A673 (cell line): ENCODE measurements around the gene STARD10.

Source experiments
- EZH2 ChIP-seq: fragments of 200-600 bp; sonication (generic); IDR thresholded peaks from 2 replicates; pipeline ENCODE4 v1.6.1; 2017; ENCODE audit warnings: borderline replicate concordance, low read depth, mild to moderate bottlenecking, mixed read lengths, antibody characterized with exemption, low read length; ENCODE audit not compliant: poor library complexity, severe bottlenecking
- TF ChIP-seq, protein P1 (sequence below): fragments of 300-800, 200-600 bp; sonication (generic); conservative IDR thresholded peaks from 2 replicates; pipeline ENCODE4 v1.5.1; 2017; ENCODE audit warnings: low read depth, mild to moderate bottlenecking, antibody characterized with exemption, low read length, moderate library complexity, mixed read lengths

DNA sequence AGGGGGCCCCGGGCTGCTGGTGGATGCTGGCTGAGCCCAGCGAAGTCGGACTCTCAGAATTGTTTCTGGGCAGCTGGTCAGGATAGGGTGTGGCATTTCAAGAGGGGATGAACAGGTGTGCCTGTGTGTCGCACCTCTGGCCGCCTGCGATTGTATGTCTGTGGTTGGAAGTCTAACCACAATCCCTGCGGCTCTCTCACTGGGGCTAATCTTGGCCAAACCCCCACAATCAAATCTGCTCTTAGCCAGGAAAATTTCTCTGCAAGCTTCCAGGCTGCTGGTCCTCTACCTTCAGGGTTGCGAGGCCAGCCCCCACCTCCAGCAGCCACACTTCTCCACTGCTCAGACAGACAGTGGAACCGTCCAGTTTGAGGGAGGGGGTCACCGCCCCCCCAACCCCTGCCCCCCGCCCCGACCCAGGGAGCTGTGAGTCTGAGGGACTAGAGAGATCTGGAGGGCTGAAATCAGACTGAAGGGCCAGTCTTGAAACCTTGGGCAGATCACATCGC, 21.3 kb upstream of the STARD10 start:
- TF ChIP-seq, protein P1, sequence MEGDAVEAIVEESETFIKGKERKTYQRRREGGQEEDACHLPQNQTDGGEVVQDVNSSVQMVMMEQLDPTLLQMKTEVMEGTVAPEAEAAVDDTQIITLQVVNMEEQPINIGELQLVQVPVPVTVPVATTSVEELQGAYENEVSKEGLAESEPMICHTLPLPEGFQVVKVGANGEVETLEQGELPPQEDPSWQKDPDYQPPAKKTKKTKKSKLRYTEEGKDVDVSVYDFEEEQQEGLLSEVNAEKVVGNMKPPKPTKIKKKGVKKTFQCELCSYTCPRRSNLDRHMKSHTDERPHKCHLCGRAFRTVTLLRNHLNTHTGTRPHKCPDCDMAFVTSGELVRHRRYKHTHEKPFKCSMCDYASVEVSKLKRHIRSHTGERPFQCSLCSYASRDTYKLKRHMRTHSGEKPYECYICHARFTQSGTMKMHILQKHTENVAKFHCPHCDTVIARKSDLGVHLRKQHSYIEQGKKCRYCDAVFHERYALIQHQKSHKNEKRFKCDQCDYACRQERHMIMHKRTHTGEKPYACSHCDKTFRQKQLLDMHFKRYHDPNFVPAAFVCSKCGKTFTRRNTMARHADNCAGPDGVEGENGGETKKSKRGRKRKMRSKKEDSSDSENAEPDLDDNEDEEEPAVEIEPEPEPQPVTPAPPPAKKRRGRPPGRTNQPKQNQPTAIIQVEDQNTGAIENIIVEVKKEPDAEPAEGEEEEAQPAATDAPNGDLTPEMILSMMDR = no peak
- TF ChIP-seq EZH2 = no peak
